Progenitor cell of endocrine pancreas (in vitro differentiated cells): Measurements from ENCODE around the gene C1QB. TPM values are rescaled to one million over a fixed set of nuclear protein-coding genes. Genes with fewer than 3 reads are reported as not detected.

Experiments
- DNase-seq: peaks from one replicate; pipeline ENCODE4 v3.0.0; 2021; ENCODE audit warnings: low spot score; ENCODE audit not compliant: unreplicated experiment
- H3K27ac Mint-ChIP-seq: 2 replicates; pipeline ENCODE4 v1.8.0; 2021; ENCODE audit warnings: mild to moderate bottlenecking, moderate library complexity, mixed read lengths
- H3K27me3 Mint-ChIP-seq: 2 replicates; pipeline ENCODE4 v1.8.0; 2021; ENCODE audit warnings: mixed read lengths
- H3K36me3 Mint-ChIP-seq: 2 replicates; pipeline ENCODE4 v1.8.0; 2022; ENCODE audit warnings: mixed read lengths; ENCODE audit not compliant: insufficient read depth
- H3K4me1 Mint-ChIP-seq: 2 replicates; pipeline ENCODE4 v1.8.0; 2021; ENCODE audit warnings: low read depth, mixed read lengths
- H3K4me3 Mint-ChIP-seq: 2 replicates; pipeline ENCODE4 v1.8.0; 2021; ENCODE audit warnings: low read depth, mild to moderate bottlenecking, moderate library complexity, mixed read lengths
- H3K9me3 Mint-ChIP-seq: 2 replicates; pipeline ENCODE4 v1.8.0; 2021; ENCODE audit warnings: low read depth, mixed read lengths
- CTCF ChIP-seq: fragments of 200-600 bp; sonication (generic); IDR thresholded peaks from one replicate; pipeline ENCODE4 v1.5.0; 2021; ENCODE audit warnings: antibody characterized with exemption, mild to moderate bottlenecking; ENCODE audit not compliant: unreplicated experiment
- microRNA-seq: library from miRNA; unstranded; fragments of <30 nt; microRNA quantifications from one replicate; pipeline ENCODE4 v1.1.0, GENCODE V29; 2020; ENCODE audit warnings: borderline number of aligned reads; ENCODE audit not compliant: unreplicated experiment
- total RNA-seq: library from RNA; stranded (reverse); gene quantifications from 2 replicates; pipeline ENCODE4 v1.2.1, GENCODE V29; 2021

The C1QB gene
- total RNA-seq, 1 donor from 2014 or later: not detected

GRCh38 chr1:22708777-22709176 lies 55.7 kb downstream of the C1QB start:
- Mint-ChIP-seq H3K4me1 (peaks cover 16% of the 10 kb centered on the region), H3K36me3 (no peaks in the 10 kb centered on the region), H3K9me3 (no peaks in the 10 kb centered on the region), H3K27me3 (no peaks in the 10 kb centered on the region), H3K4me3 (peak overlapping the region; percentile 53), H3K27ac (no peak overlapping the region)
- no peak for TF ChIP-seq CTCF
- no peak for DNase-seq

GRCh38 chr1:22709227-22709626 lies 56.2 kb downstream of the C1QB start:
- Mint-ChIP-seq H3K9me3 (no peaks in the 10 kb centered on the region), H3K27ac (no peak overlapping the region), H3K4me3 (peak overlapping the region; percentile 36), H3K36me3 (peaks cover under 1% of the 10 kb centered on the region), H3K4me1 (peaks cover 17% of the 10 kb centered on the region), H3K27me3 (no peaks in the 10 kb centered on the region)
- peak; percentile 43 for TF ChIP-seq CTCF
- DNase-seq: no peak

- H3K27ac Mint-ChIP-seq: peak overlapping the region; percentile 95
- peak overlapping the region; percentile 72 for H3K4me3 Mint-ChIP-seq
- peaks cover 3% of the 10 kb centered on the region for H3K36me3 Mint-ChIP-seq
- no peaks in the 10 kb centered on the region for H3K9me3 Mint-ChIP-seq
- no peak for TF ChIP-seq CTCF
- DNase-seq: peak; percentile 40
- H3K4me1 Mint-ChIP-seq: peaks cover 21% of the 10 kb centered on the region
- H3K27me3 Mint-ChIP-seq: no peaks in the 10 kb centered on the region
Observed at GRCh38 chr1:22709891-22710700, 57.1 kb downstream of the C1QB start.

- H3K4me1 Mint-ChIP-seq: peaks cover 24% of the 10 kb centered on the region
- peak; percentile 42 for DNase-seq
- no peaks in the 10 kb centered on the region for H3K27me3 Mint-ChIP-seq
- peaks cover 3% of the 10 kb centered on the region for H3K36me3 Mint-ChIP-seq
- peak within 1 kb of the TSS; percentile 95 for H3K27ac Mint-ChIP-seq
- TF ChIP-seq CTCF: no peak
- peak within 1 kb of the TSS; percentile 81 for H3K4me3 Mint-ChIP-seq
- H3K9me3 Mint-ChIP-seq: no peaks in the 10 kb centered on the region
Observed at GRCh38 chr1:22710701-22711049, 57.6 kb downstream of the C1QB start, which contains the start of gene EPHB2. Gene EPHB2, plus strand, starts transcription at chr1:22710839. Its CDS starts 144 bp downstream, at chr1:22710983.

GRCh38 chr1:22711071-22711470 lies 58.0 kb downstream of the C1QB start:
- peaks cover 3% of the 10 kb centered on the region for H3K36me3 Mint-ChIP-seq
- H3K27me3 Mint-ChIP-seq: no peaks in the 10 kb centered on the region
- no peak for DNase-seq
- TF ChIP-seq CTCF: no peak
- no peak overlapping the region for H3K27ac Mint-ChIP-seq
- H3K4me3 Mint-ChIP-seq: no peak overlapping the region
- no peaks in the 10 kb centered on the region for H3K9me3 Mint-ChIP-seq
- peaks cover 27% of the 10 kb centered on the region for H3K4me1 Mint-ChIP-seq

Small RNA genes within 50 kb of the gene (microRNA-seq; reads per million reads assigned to microRNA genes)
- not detected for gene MIR6127

Other genes starting within 250 kb of the C1QB start
- gene ZBTB40, start 201.4 kb upstream of the C1QB start, total RNA-seq: 39.4 and 40.9 TPM in 2 replicates
- 0.11 and 0.24 TPM in 2 replicates for gene EPHA8, start 89.7 kb upstream of the C1QB start, total RNA-seq
- gene C1QA, start 16.6 kb upstream of the C1QB start, total RNA-seq: not detected in 2 replicates
- not detected in 2 replicates for gene C1QC, start 9.6 kb upstream of the C1QB start, total RNA-seq
- 64.2 and 69.4 TPM in 2 replicates for gene EPHB2, start 57.6 kb downstream of the C1QB start, total RNA-seq